GM19395 (cell line): ENCODE data around the gene MFF.
"Not testable (repeated sequence)": the region's sequence is repeated elsewhere in the genome, so short reads cannot be mapped to it uniquely, and the experiment has no call there.

Experiments
- ATAC-seq: cut with Tn5 transposase; IDR thresholded peaks from one replicate; pipeline ENCODE4 v1.9.1; 2021; ENCODE audit warnings: mild to moderate bottlenecking, moderate library complexity; ENCODE audit not compliant: unreplicated experiment

MFF gene

GRCh38 chr2:227326783-227327182 is 1.7 kb downstream of the MFF start:
- ATAC-seq, result no peak

GRCh38 chr2:227335713-227336112 is 10.7 kb downstream of the MFF start:
- ATAC-seq, result no peak

- ATAC-seq, result no peak
Measured at GRCh38 chr2:227337442-227337841, 12.4 kb downstream of the MFF start.

GRCh38 chr2:227339098-227339599 is 14.1 kb downstream of the MFF start:
- ATAC-seq, result no peak

GRCh38 chr2:227340106-227340505 is 15.1 kb downstream of the MFF start:
- ATAC-seq, result no peak

GRCh38 chr2:227341553-227341952 is 16.5 kb downstream of the MFF start:
- no peak for ATAC-seq

- ATAC-seq, result no peak
Measured at GRCh38 chr2:227344231-227344630, 19.2 kb downstream of the MFF start.

GRCh38 chr2:227347117-227347516 is 22.1 kb downstream of the MFF start:
- ATAC-seq, result no peak

GRCh38 chr2:227348324-227348723 is 23.3 kb downstream of the MFF start:
- ATAC-seq, result no peak

GRCh38 chr2:227349989-227350612 is 25.1 kb downstream of the MFF start:
- ATAC-seq, result no peak

GRCh38 chr2:227351639-227352038 is 26.6 kb downstream of the MFF start:
- no peak for ATAC-seq

- ATAC-seq, result no peak
Measured at GRCh38 chr2:227360351-227360750, 35.3 kb downstream of the MFF start.

- ATAC-seq, result no peak
Measured at GRCh38 chr2:227363756-227364155, 38.7 kb downstream of the MFF start.

GRCh38 chr2:227364585-227365263 is 39.7 kb downstream of the MFF start:
- ATAC-seq, result not testable (repeated sequence)

- ATAC-seq, result no peak
Measured at GRCh38 chr2:227365833-227366232, 40.8 kb downstream of the MFF start.

GRCh38 chr2:227366769-227367426 is 41.8 kb downstream of the MFF start:
- no peak for ATAC-seq

GRCh38 chr2:227367427-227367795 is 42.4 kb downstream of the MFF start:
- ATAC-seq, result no peak

GRCh38 chr2:227368574-227368973 is 43.5 kb downstream of the MFF start:
- no peak for ATAC-seq

GRCh38 chr2:227370092-227370491 is 45.0 kb downstream of the MFF start:
- no peak for ATAC-seq

- ATAC-seq, result no peak
Measured at GRCh38 chr2:227370791-227371312, 45.8 kb downstream of the MFF start.

- ATAC-seq, result no peak
Measured at GRCh38 chr2:227373389-227373788, 48.3 kb downstream of the MFF start.

- ATAC-seq, result no peak
Measured at GRCh38 chr2:227374158-227374557, 49.1 kb downstream of the MFF start.
